Keratinocyte (primary cell): ENCODE results near the gene MICALL1. TPM values are rescaled to one million over a fixed set of nuclear protein-coding genes. Genes with fewer than 3 reads are reported as not detected.

Experiments
- DNase-seq: peaks from one replicate; pipeline ENCODE4 v3.0.0-alpha.2; 2011; ENCODE audit warnings: low read depth, missing footprints, low spot score
- FAIRE-seq: peaks from 2 replicates; lab custom pipeline; 2011; peaks lifted over from hg19 to GRCh38; lab: Jason Lieb, UNC
- H2AFZ ChIP-seq: 2 replicates; pipeline ENCODE4 v1.6.0; 2012; ENCODE audit warnings: low read length, control low read depth, inconsistent platforms; ENCODE audit not compliant: control insufficient read depth
- H3K27ac ChIP-seq: 2 replicates; pipeline ENCODE4 v1.5.1; 2011; ENCODE audit warnings: low read length; ENCODE audit not compliant: control insufficient read depth, insufficient read depth
- H3K27me3 ChIP-seq: 3 replicates; pipeline ENCODE4 v1.6.0; 2011; ENCODE audit warnings: low read length; ENCODE audit not compliant: control insufficient read depth, insufficient read depth; ENCODE audit errors: extremely low read depth
- H3K36me3 ChIP-seq, 2 experiments: 2 replicates in 1 of 2; 3 replicates in 1 of 2; pipeline ENCODE4 v1.5.1; 2011; ENCODE audit warnings: low read length in 2 of 2, mild to moderate bottlenecking in 1 of 2; ENCODE audit not compliant: control insufficient read depth in 2 of 2, insufficient read depth in 2 of 2; ENCODE audit errors: extremely low read depth in 1 of 2
- H3K4me1 ChIP-seq: 3 replicates; pipeline ENCODE4 v1.5.1; 2011; ENCODE audit warnings: low read length; ENCODE audit not compliant: control insufficient read depth, insufficient read depth; ENCODE audit errors: extremely low read depth
- H3K4me2 ChIP-seq: 3 replicates; pipeline ENCODE4 v1.6.0; 2011; ENCODE audit warnings: low read depth, low read length; ENCODE audit not compliant: control insufficient read depth, insufficient read depth; ENCODE audit errors: extremely low read depth
- H3K4me3 ChIP-seq, 3 experiments: fragments of 200-600 bp in 1 of 3; sonication (generic) in 1 of 3; 2 replicates in 2 of 3; 3 replicates in 1 of 3; pipeline ENCODE4 v1.5.1; 2011 to 2016; ENCODE audit warnings: low read length in 3 of 3, mild to moderate bottlenecking in 3 of 3, control low read depth in 2 of 3, inconsistent platforms in 1 of 3, low read depth in 1 of 3, mixed read lengths in 1 of 3, mixed run types in 1 of 3, moderate library complexity in 1 of 3; ENCODE audit not compliant: control insufficient read depth in 2 of 3, insufficient read depth in 2 of 3; ENCODE audit errors: extremely low read depth in 1 of 3
- H3K79me2 ChIP-seq: 2 replicates; pipeline ENCODE4 v1.6.0; 2012; ENCODE audit warnings: low read length; ENCODE audit not compliant: control insufficient read depth, insufficient read depth
- H3K9ac ChIP-seq: 3 replicates; pipeline ENCODE4 v1.6.0; 2011; ENCODE audit warnings: low read length; ENCODE audit not compliant: control insufficient read depth, insufficient read depth; ENCODE audit errors: extremely low read depth
- H3K9me1 ChIP-seq: 3 replicates; pipeline ENCODE4 v1.6.0; 2011; ENCODE audit warnings: low read length; ENCODE audit not compliant: control insufficient read depth, insufficient read depth; ENCODE audit errors: extremely low read depth
- H3K9me3 ChIP-seq: 2 replicates; pipeline ENCODE4 v1.5.1; 2012; ENCODE audit warnings: low read depth, low read length; ENCODE audit not compliant: control insufficient read depth
- H4K20me1 ChIP-seq: 3 replicates; pipeline ENCODE4 v1.6.0; 2011; ENCODE audit warnings: low read length; ENCODE audit not compliant: control insufficient read depth, insufficient read depth; ENCODE audit errors: extremely low read depth
- EZH2 ChIP-seq: IDR thresholded peaks from one replicate; pipeline ENCODE4 v1.6.1; 2012; ENCODE audit warnings: inconsistent platforms, mild to moderate bottlenecking, low read length, moderate library complexity
- dilution Hi-C: fragments of 300-500 bp; cut with MboI; formaldehyde crosslinking; loops from one replicate; pipeline ENCODE4 v1.7.0; 2020; ENCODE audit warnings: low sequenced_read_pairs; ENCODE audit not compliant: extremely low pct_ligation_motif_present
- polyA plus RNA-seq, 5 experiments: library from polyadenylated mRNA; depleted of rRNA in 3 of 5; stranded (reverse) in 3 of 5; stranded (forward) in 1 of 5; unstranded in 1 of 5; fragments of >200 nt; gene quantifications; 1 replicate in 1 of 5; 2 replicates in 3 of 5; 3 replicates in 1 of 5; pipeline versions ENCODE4 v1.2.1 to v1.2.3, GENCODE V29; 2011 to 2012; ENCODE audit warnings: missing spikeins in 2 of 5, low read depth in 1 of 5, low replicate concordance in 1 of 5
- TF ChIP-seq, protein P1 (sequence below), 3 experiments: IDR thresholded peaks in 1 of 3; conservative IDR thresholded peaks in 1 of 3; optimal IDR thresholded peaks in 1 of 3; 2 replicates in 2 of 3; 3 replicates in 1 of 3; pipeline versions ENCODE3 to v1.5.1; 2011; ENCODE audit warnings: low read length in 3 of 3, mild to moderate bottlenecking in 3 of 3, moderate library complexity in 2 of 3, control low read depth in 1 of 3, inconsistent platforms in 1 of 3; ENCODE audit not compliant: insufficient read depth in 2 of 3; ENCODE audit errors: extremely low read depth in 1 of 3

MICALL1 gene
- polyA plus RNA-seq, 1 donor (not counting 4 experiments of a cell fraction or from before 2014, with no cell fraction given), result 42.8 TPM

DNA sequence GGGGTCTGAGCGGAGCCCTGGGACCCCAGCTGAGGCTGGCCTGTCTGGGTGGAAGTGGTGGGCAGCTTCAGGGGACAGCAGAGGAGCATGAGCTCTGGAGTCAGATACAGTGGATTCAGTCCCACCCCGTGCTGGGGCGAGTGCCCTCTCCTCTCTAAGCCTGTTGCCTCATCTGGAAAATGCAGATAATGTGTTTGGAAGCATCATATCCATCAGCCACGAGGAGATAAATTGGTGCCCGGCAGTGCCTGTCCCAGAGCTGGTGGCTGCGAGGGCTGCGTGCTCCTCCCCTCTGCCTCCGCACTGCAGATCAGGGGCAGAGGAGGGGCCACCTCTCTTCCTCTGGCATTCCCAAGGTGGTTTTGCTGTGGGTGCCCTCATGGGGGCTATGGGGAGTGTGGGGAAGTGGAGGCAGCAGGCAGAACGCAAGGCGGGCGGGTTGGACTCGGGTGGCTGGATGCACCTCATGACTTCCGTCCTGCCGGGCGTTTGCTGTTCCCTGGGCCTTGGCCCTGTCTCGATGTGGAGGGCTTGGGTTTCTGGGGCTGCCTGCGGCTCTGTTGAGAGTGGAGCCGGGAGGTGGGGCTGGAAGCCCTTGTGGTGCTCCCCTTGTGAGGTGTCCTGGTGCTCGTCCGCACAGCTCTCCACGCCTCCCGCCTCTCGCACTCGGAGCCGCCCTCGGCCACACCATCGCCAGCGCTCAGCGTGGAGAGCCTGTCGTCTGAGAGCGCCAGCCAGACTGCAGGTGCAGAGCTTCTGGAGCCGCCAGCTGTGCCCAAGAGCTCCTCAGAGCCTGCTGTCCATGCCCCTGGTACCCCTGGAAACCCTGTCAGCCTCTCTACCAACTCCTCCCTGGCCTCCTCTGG, 20.9 kb downstream of the MICALL1 start:
- Histone ChIP-seq H3K27ac (no peak overlapping the region), H3K9me1 (no peaks in the 10 kb centered on the region), H3K4me2 (no peak overlapping the region), H3K4me1 (peaks cover under 1% of the 10 kb centered on the region), H2AFZ (no peak overlapping the region), H4K20me1 (peaks cover 42% of the 10 kb centered on the region), H3K9ac (no peak overlapping the region), H3K27me3 (no peaks in the 10 kb centered on the region), H3K4me3 (no peak overlapping the region), H3K36me3 (peaks cover 62 to 65% of the 10 kb centered on the region in 2 experiments), H3K79me2 (peaks cover 66% of the 10 kb centered on the region), H3K9me3 (no peaks in the 10 kb centered on the region)
- FAIRE-seq (no peak), DNase-seq (no peak)
- dilution Hi-C loops, result no loop called here
- no peak for TF ChIP-seq EZH2
- TF ChIP-seq, protein P1, sequence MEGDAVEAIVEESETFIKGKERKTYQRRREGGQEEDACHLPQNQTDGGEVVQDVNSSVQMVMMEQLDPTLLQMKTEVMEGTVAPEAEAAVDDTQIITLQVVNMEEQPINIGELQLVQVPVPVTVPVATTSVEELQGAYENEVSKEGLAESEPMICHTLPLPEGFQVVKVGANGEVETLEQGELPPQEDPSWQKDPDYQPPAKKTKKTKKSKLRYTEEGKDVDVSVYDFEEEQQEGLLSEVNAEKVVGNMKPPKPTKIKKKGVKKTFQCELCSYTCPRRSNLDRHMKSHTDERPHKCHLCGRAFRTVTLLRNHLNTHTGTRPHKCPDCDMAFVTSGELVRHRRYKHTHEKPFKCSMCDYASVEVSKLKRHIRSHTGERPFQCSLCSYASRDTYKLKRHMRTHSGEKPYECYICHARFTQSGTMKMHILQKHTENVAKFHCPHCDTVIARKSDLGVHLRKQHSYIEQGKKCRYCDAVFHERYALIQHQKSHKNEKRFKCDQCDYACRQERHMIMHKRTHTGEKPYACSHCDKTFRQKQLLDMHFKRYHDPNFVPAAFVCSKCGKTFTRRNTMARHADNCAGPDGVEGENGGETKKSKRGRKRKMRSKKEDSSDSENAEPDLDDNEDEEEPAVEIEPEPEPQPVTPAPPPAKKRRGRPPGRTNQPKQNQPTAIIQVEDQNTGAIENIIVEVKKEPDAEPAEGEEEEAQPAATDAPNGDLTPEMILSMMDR (optimal IDR thresholded peaks at IDR 0.05 in 1 of 3, IDR thresholded peaks at IDR 0.05 in 1 of 3, conservative IDR thresholded peaks at IDR 0.05 in 1 of 3; ENCODE audit: extremely low read depth in 1 of 3, insufficient read depth in 2 of 3, low read length in 3 of 3), result no peak

DNA sequence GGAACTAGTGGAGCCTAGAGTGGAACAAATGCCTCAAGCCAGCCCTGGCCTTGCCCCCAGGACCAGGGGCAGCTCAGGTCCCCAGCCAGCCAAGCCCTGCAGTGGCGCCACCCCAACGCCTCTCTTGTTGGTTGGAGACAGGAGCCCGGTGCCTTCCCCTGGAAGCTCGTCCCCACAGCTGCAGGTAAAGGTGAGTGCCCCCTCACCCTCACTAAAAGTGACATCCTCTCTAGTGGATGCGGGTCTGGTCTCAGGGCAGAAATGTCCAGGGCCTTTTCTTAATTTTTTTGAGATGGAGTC, 21.5 kb downstream of the MICALL1 start:
- Histone ChIP-seq H4K20me1 (peaks cover 44% of the 10 kb centered on the region), H2AFZ (no peak overlapping the region), H3K4me1 (peaks cover 4% of the 10 kb centered on the region), H3K27ac (no peak overlapping the region), H3K4me3 (no peak overlapping the region), H3K9me1 (no peaks in the 10 kb centered on the region), H3K9me3 (no peaks in the 10 kb centered on the region), H3K36me3 (peaks cover 66 to 70% of the 10 kb centered on the region in 2 experiments), H3K9ac (no peak overlapping the region), H3K79me2 (peaks cover 66% of the 10 kb centered on the region), H3K27me3 (no peaks in the 10 kb centered on the region), H3K4me2 (no peak overlapping the region)
- TF ChIP-seq, protein P1 (optimal IDR thresholded peaks at IDR 0.05 in 1 of 3, IDR thresholded peaks at IDR 0.05 in 1 of 3, conservative IDR thresholded peaks at IDR 0.05 in 1 of 3; ENCODE audit: extremely low read depth in 1 of 3, insufficient read depth in 2 of 3, low read length in 3 of 3), result no peak
- dilution Hi-C loops, result no loop called here
- DNase-seq (no peak), FAIRE-seq (no peak)
